GM20000 (cell line): ENCODE results near the gene CDK19.

ENCODE experiments used
- DNase-seq: peaks from one replicate; pipeline ENCODE4 v3.0.0; 2012; ENCODE audit warnings: low spot score
- CTCF ChIP-seq: IDR thresholded peaks from 2 replicates; pipeline ENCODE4 v1.5.1; 2012; ENCODE audit warnings: mild to moderate bottlenecking, control low read depth; ENCODE audit errors: extremely low read depth, missing control alignments

CDK19 gene

GRCh38 chr6:110629153-110629552, 186.1 kb downstream of the CDK19 start:
- TF ChIP-seq CTCF = no peak
- DNase-seq = no peak

GRCh38 chr6:110628330-110628729, 186.9 kb downstream of the CDK19 start:
- DNase-seq = no peak
- TF ChIP-seq CTCF = no peak

- no peak for TF ChIP-seq CTCF
- no peak for DNase-seq
Observed at GRCh38 chr6:110626442-110626841, 188.8 kb downstream of the CDK19 start.

- no peak for TF ChIP-seq CTCF
- DNase-seq = no peak
Observed at GRCh38 chr6:110625883-110626282, 189.4 kb downstream of the CDK19 start.

- no peak for TF ChIP-seq CTCF
Observed at GRCh38 chr6:110622912-110623578, 192.2 kb downstream of the CDK19 start.

GRCh38 chr6:110621061-110621460, 194.2 kb downstream of the CDK19 start:
- DNase-seq = no peak
- TF ChIP-seq CTCF = no peak

More at GRCh38 chr6:110622912-110623578, 192.2 kb downstream of the CDK19 start:
- no peak for DNase-seq

GRCh38 chr6:110620065-110620464, 195.2 kb downstream of the CDK19 start:
- no peak for TF ChIP-seq CTCF
- no peak for DNase-seq
